ENCODE data around the gene DDN.
A peak's percentile ranks its signal among the peaks of the same experiment; 100 is the strongest.

DDN gene
- total RNA-seq, result 0 to 1.1 (median 0.13) reads per million in 18 experiments

DNA sequence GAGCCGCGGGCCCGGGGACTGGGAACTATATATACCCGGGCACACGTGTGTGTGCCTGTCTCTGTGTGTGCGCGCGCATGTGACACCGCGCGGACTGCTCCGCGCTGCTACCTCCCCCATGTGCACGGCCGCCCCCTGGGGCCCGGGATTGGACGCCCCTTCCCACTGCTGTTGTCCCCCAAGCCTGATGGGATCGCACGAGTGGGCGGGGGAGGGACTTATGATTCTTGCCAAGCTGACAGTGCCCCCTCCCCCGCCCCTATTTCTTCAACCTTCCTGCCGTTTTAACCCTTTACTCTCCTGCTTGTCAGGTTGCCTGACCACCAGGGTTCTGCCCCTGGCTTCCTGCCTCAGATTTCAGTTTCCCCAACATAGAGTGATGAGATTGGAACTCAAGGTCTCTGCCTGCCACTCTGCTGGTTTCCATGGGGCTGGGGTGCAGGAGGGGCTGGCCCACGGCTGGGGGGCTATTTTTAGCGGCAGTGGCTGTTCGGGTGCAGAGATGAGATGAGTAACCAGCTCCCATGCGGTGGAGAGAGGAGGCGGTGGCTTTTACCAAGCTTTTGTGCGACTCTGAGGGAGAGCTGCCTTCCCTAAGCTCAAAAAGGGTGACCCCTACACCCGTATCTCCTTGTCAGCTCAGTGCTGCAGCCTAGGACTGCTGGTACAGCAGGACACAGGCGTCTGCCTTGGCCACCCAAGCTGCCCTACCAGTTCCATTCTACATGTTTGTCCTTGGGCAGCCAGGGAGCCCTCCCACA lies at the start of gene DDN:
TSS of gene DDN (minus strand) at position 5 of the 761 bp plus-strand sequence. CDS start 88 bp downstream, outside the sequence.
- peak in 1 of 2 donors; percentile 44 for DNase-seq

DNA sequence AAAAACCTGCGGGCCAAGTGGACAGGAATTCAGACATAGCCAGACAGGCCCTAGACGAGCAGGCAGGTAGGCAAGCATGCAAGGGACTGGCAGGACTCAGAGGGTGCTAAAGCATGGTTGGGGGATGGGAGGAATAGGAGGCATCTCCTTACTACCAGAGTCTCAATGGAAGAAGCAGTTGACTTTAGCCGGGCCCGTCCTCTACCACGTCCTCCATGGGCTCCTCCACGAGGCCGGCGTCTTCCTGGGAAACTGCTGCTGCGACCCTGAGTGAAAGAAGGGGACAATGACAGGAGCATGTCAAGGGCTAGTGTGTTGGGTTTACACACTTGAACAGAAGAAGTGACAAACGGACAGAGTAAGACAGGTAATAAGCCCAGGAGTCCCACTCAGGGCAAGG lies 49.8 kb upstream of the DDN start:
- DNase-seq, result no peak

DNA sequence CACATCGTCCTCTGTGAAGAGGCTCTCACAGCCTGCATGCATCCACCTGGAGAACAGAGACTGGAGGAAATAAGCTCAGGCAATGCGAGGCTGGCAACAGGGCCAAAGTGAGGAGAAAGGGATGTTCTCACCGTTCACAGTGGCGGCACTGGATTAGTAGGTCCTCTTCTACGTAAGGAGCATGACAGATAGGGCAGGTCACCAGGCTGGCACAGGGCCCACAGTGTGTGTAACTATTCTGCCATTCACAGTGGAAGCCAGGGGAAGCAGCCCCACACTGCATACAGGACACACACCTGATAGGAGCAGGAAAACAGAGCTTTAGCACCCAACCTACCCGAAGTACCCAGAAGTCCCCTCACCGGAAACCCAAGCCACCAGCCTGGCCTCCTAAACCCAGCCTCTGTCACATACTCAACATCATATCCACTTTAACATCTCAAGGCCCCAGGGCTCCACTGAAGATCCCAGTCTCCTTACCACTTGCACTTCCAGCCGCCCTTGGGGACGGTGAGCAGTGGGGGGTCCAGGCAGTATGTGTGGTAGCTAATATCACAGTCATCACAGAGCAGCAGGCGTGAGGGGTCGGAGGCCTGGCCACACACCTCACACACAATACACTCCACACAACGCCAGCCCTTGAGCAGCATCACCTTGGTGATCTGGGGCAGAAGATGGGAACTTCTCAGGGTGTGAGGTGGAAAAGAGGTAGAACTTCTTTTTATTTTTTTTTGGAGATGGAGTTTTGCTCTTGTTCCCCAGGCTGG lies 47.1 kb upstream of the DDN start:
- DNase-seq, result no peak

DNA sequence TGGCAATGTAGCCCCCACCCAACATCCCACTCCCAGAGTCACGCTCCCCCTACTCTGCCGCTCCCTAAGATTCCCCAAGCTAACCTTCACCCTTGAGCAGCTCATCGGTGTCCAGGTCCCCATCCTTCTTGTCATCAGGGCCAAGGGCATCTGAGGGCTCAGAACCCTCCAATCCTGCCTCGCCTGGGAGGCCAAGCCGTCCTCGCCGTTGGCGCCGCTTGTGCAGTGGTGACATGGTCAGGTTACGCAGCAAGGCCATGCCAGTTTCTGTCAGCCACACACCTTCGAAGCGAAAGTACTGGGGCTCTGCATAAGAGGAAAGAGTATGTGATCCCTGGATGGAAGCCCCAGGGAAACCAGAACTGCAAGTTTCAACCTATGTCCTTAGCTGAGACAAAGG lies 45.5 kb upstream of the DDN start:
- no peak for DNase-seq

DNA sequence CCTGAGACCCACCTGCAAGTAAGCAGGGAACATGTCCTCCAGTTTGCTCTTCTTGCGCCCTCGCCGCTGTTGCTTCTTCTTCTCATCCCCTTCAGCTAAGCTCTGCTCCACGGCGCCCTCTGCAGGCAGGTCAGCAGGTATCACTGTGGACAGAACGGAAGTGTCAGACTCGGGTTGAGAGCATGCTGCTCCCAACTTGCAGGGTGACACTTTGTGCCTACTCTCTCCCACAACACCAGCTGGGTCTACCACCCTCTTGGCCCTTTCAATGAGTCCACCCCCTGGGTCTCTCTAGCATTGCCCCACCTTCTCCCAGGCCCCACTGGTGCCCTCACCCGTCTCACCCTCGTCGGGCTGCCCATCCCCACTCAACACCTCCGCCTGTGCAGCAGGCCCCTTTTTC lies 44.7 kb upstream of the DDN start:
- DNase-seq, result peak; percentile 63 to 68

DNA sequence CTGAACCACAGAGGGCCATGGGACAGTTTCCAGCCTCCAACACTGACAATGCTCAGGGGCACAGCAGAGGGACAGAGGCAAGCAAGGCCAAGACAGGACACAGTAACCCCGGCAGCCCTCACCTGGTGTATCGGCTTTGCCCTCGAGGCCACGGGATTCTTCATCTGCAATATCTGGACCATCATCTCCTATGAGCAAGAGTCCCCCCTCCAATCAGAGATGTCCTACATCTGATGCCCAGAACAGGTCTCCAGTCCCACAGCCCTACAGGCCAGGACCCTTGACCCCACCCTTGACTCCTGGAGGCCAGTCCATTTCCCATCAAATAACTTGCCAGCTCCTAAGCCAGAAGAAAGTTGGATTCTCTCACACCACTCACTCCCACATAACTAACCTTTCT lies 44.1 kb upstream of the DDN start:
- no peak for DNase-seq

DNA sequence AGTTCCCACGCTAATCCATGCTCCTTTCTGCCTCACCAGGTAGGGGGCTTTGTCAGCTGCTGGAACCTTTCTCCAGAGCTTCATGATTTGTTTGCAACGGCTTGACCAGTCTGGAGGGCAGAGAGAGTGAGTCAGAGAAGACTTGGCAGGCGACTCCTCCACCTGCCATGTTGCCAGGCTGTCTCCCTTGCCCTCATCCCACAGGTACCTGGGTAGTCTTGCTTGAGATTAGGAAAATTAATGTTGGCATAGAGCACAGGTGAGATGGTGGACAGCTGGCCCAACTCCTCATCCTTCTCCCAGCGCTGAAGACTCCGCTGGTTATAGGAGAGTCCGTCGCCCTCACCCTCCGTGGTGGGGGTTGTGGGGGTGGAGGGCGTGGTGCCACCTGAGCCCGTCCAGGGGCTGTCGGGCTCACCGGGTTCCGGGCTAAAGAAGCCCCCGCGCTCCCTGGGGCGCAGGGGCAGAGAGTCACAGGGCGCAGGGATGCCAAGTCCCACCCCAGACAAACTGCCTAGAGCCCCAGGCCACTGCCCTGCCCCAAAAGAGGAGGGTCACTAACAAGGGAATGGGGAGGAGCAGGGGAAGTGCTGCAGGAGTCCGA lies 42.8 kb upstream of the DDN start:
- no peak for DNase-seq

DNA sequence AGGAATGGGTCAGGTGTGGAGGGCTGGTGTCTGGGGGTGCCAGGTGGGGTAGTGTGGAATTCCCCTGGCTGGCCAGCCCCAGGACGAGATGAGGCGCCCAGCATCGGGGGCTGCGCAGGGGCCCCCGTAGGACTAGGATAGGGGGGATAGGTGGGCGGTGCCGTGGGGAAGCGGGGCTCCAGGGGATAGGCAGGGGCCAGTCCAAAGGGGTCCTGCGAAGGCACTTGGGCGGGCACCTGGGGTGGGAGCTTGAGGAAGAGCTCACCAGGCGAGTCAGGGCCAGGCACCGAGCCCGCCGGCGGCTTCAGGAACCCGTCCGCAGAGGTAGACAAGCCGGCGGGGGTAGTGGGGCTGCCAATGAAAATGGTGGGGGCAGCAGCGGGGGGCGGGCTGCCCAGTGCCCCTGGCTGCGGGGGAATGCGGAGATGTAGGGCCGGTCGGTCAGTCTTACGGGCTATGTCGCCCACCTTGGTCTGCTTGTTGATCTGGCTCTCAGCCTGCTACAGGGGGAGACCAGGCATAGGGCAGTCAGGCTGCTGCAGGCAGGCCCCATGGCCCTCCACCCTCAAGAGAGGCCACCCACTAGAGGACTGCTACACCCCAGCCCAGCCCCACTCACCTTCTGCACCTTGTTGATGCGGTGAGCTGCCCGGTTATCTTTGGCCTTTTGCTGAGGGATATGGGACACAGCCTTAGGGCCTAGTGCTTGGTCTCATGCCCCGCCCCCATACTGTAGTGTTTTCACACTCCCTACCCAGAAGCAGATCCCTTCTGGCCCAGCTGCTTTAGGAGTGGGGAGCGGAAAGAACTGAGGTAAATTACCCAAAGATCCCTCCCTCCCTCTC lies 42.1 kb upstream of the DDN start:
- DNase-seq, result no peak

DNA sequence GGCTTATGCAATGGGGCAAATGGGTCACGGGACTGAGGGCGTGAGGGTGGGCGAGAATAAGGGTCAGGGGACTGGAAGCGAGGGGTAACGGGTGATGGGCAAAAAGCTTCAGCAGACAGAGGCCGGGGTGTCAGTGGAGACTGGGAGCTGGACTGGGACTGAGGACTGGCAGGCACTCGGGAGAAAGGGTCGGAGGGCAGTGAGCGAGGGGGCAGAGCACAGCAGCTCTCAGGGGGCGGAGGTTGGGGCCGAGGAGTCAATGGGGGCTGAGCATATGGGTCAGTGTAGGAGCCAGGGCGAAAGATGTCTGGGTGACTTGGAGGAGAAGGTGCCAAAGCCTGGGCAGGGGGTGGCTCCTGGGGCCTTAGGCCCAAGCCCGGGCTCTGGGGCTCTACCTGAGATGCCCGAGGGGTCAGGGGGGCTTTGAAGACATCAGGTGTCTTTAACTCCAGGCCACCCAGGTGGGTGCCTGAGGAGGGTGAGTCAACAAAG lies 41.2 kb upstream of the DDN start:
- DNase-seq, result no peak

DNA sequence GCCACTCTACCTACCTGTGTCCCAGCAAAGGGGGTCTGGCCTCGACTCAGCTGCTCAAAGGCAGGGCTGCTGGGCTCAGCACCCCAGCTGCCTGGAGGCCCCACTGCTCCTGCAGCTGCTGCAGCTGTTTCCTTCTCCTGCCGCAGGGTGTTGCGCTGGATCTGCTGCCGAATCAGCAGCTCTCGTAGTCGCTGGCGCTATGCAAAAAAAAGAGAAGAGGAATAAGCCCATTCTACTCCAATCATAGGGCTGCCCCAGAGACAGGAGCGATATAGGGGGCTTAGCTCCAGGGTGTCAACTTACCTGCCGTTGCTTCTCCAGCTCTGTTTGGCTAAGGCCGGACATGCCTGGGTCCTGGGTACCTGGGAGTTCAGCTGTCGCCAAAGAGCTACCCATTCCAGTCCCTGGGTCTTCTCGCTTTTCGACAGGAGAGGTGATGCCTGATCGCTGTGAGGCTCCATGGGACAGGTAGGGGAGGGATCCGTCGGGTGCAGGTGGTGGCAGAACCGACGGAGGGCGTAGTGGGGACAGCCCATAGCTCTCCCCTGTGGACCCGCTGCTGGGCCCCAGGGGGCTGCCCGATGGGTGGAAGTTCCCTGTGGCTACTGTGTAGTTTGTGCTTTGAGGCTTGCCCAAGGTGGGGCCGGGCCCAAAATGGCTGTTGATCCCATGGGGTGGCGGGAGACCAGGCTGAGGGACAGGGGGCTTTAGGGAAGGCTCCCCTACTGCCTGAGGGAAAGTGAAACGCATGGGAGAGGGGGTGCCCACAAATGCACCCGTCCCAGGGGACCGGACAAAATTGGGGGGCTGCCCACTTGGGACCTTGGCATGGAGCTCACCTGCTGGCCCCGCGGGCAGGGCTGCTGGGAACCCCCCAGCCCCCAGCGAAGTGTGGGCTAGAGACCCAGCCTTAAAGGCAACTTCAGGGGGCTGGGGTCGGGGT lies 40.5 kb upstream of the DDN start:
- no peak for DNase-seq

DNA sequence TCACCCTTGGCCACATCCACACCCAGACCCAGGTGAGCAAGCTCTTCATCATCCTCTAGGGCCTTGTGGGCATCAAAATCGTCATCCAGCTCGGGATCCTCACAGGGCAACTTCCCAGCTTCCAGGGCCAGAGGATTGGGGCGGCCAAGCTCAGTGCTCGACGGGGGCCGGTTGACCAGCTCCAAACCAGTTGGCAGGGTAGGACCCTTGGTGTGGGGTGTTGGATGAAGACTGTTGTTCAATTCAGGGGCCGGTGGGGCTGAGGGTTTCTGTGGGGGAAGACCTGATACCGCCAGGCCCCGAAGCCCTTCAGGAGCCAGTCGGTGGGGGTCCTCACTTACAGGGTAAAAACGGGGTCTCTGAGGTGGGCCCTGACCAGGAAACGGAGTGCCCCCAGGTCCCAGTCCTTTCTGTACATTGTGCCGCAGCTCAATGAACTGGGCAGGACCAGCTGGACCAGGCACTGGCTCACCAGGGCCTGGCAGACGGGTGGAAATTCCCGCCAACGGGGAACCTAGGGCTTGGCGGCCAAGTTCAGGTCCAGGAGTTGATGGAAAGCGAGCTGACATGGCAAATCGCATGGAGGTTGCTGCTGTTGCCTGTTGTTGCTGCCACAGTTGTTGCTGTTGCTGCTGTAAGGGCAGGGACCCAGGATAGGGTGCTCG lies 39.2 kb upstream of the DDN start:
- no peak for DNase-seq

DNA sequence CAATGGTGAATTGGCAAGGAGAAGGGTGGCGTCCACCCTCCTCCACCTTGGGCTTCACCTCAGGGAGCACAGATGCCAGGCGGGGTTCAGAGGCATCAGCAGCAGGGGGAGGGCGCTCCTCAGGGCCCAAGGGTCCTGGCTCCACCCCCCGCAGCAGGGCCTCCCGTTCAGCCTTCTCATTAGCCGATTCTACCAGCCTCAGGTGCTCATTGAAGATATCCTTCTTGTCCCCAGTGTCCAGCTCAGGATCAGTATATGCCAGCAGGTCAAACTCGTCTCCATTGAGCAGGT lies 38.7 kb upstream of the DDN start:
- DNase-seq, result no peak

DNA sequence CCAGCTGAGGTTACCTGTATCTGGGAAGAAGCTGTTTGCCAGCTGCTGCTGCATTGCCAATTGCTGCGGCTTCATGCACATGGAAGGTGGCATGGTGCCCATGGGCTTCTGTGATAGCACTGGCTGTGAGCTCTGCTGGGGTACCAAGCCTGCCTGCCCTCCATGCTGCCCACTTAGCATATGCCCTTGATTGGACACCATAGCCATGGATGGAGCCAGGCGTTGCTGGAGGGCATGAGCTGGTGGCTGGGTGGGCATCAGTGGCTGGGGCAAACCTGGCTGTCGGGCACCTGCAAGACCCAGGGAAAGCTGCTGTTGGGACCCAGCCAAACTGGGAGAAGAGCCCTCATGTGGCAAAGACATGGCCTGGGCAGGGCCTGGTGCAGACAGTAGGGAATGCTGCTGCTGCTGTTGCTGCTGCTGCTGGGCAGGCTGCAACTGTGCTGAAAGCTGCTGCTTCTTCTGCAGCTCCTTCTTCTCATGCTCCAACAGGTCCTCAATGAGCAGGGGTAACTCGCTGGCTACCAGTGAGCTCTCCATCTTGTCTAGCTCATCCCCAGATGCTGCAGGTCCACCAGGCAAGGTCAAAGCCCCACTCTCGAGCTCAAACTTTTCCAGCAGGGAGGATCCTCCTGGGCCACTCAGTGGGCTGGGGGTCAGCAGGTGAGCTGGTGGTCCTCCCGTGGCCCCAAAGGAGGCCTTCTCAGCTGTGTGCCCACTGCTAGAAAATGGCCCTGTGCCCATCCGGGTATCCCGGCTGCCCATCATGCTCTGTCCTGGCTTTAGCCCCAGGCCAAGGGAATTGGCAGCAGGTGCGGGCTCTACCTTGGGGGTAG lies 38.2 kb upstream of the DDN start:
- DNase-seq, result no peak

DNA sequence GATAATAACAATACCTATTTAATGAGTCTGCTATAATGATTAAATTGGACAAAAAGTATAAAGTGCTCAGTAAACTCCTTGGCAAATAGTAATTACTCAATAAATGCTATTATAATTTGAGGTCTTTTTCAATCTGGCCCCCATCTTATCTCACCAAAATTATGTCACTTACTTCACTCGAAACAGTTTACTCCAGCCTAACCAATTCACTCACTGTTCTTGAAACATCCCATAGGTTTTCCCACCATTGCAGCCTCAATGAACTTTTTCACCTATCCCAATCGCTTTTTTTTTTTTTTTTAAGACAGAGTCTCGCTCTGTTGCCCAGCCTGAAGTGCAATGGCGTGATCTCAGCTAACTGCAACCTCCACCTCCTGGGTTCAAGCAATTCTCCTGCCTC lies 36.9 kb upstream of the DDN start:
- no peak for DNase-seq

DNA sequence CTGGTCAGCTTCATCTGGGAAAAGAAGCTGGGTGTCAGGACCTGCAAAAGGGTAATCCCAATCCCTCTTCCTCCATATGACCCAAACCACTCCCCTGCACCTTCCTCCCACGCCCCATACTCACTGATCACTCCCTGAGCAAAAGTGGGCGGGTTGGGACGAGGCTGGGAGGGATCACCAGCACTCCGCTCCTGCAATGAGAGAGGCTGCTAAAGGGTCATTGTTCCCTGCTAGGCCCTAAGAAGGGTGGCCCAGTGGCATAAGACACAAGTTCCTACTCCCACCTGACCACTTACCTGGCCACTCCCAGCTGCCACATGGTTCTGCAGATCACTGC lies 35.1 kb upstream of the DDN start:
- DNase-seq, result no peak

DNA sequence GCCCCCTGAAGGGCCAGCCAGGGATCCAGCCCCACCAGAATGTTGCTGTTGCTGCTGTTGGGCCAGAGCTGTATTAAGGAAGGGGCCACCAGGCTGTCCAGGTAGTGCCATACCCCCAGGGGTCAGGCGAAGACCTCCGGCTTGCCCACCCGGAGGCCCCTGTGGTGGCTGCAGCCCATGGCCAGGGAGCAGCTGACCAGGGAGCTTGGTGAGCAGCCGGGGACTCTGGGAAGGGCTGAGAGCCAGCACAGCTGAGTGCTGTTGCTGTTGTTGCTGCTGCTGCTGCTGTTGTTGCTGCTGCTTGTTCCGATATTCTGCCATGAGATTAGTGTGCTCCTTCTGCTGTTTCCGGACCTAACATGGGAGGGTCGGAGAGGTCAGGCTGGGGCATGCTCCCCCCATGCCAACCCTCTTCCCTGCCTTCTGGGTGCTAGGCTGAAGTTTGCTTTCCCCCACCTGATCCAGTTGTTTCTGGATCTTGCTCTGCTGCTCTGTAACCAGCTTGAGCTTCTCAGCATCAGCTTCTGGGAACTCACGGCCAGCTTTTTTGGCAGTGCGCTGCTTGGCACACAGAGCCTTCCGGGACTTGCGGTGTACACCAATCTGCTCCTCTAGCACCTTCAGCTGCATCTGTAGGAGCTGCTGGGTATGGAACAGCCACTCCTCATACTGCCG lies 34.6 kb upstream of the DDN start:
- no peak for DNase-seq

DNA sequence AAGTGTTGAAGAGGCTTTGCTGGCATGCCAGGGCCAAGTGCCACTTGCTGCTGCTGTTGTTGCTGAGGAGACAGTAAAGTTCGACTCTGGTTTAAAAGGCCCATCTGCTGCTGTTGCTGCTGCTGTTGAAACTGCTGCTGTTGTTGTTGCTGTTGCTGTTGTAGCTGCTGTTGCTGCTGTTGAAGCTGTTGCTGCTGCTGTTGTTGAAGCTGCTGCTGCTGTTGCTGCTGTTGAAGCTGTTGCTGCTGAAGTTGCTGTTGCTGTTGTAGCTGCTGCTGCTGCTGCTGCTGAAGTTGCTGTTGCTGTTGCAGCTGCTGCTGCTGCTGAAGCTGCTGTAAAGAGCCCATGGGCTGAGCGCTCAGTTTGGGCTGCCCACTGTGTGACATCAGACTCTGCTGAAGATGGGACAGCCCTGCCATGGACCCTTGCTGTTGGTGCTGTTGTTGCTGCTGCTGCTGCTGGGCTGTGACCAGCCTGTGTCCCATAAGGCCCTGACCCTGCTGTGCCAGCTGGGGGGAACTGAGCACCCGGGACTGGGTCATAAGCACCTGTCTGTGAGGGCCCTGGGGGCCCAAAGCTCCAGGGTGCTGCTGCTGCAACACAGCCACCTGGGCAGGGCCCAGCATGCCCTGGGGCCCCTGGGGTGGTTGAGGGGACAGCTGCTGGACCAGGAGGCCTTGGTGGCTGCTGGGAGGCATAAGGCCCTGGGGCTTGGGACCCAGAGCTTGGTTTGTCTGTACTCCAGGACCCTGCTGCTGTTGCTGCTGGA lies 33.7 kb upstream of the DDN start:
- no peak for DNase-seq

DNA sequence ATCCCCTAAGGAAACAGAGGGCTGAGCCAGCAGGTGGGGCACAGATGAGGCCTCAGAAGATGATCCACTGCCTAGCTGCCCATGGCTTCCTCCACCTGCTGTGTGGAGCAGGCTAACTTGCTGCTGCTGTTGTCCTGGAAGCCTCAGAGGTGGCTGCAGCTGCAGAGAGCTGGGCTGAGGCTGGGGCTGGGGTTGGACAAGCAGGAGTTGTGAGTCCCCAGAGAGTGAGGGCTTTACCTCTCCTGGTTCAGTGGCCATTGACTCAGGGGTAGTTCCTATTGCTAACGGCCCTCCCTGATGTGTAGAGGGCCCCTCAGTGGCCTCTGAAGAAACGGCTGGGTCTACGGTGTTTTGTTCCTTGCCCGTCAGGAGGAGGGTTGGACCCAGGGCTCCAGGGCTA lies 33.1 kb upstream of the DDN start:
- DNase-seq, result no peak

Measured in inflammatory macrophage (primary cell).